Fibroblast of upper back skin (primary cell): ENCODE results near the gene NIPAL4.
"Not testable (repeated sequence)": the region's sequence is repeated elsewhere in the genome, so short reads cannot be mapped to it uniquely, and the experiment has no call there.

Experiments
- DNase-seq: peaks from one replicate; pipeline ENCODE4 v3.0.0-alpha.2; 2013

The NIPAL4 gene

DNA sequence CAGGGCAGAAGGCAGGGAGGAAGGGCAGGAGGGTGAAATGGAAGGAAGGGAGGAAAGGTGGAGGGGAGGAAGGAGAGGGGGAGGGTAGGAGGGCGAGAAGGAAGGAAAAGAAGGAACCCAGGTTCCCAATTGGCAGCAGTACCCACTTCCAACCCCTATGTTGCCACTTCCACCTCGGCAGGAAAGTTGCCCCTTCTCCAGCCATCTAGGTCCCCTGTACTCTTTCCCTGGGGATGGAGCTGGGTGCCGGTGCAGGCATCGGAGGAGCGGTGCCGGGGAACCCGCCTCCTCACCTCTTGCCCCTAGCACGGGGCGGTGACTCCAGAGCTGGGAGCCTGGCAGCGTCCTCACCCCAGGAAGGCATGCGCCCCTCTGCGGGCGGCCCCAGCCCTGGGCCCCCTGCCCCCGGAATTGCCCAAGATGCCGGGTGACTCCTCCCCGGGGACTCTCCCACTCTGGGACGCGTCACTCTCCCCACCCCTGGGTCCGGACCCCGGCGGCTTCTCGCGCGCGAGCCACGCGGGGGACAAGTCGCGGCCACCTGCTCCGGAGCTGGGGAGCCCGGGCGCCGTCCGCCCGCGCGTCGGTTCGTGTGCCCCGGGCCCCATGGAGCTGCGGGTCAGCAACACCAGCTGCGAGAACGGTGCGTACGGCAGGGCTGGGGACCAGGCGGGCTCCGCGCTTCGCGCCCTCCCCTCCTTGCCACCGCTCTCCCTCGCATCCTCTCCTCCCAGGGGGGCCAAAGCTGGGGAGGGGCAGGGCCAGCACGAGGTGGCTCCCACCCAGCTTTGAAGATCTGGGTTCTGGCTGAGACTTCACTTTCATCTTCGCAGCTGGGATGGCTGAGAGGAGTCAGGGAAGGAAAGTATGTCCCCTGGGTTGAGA, at the start of gene NIPAL4:
Gene NIPAL4, plus strand, starts transcription at position 499 of the 885 bp plus-strand sequence. Its CDS starts 108 bp downstream, at position 607.
- DNase-seq: no peak

DNA sequence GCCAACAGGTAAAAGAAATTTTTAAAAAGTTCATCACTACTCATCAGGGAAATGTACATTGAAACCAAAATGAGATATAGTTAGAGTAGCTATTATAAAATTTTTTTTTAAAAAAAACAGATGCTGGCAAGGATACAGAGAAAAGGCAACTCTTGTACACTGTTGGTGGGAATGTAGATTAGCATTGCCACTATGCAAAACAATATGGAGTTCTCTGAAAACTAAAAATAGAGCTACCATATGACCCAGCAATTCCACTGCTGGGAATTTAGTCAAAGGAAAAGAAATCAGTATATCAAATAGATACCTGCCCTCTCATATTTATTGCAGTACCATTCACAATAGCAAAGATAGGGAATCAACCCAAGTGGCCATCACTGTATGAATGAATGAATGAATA, 44.2 kb upstream of the NIPAL4 start:
- no peak for DNase-seq

DNA sequence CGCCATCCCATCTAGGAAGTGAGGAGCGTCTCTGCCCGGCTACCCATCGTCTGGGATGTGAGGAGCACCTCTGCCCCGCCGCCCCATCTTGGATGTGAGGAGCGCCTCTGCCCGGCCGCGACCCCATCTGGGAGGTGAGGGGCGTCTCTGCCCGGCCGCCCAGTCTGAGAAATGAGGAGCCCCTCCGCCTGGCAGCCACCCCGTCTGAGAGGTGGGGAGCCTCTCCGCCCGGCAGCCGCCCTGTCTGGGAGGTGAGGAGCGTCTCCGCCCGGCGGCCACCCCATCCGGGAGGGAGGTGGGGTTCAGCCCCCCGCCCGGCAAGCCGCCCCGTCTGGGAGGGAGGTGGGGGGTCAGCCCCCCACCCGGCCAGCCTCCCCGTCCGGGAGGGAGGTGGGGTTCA, 40.5 kb upstream of the NIPAL4 start:
- DNase-seq: not testable (repeated sequence)

DNA sequence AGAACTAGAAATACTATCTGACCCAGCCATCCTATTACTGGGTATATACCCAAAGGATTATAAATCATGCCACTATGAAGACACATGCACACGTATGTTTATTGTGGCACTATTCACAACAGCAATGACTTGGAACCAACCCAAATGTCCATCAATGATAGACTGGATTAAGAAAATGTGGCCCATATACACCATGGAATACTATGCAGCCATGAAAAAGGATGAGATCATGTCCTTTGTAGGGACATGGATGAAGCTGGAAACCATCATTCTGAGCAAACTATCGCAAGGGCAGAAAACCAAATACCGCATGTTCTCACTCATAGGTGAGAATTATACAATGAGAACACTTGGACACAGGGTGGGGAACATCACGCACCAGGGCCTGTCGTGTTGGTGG, 30.1 kb upstream of the NIPAL4 start:
- DNase-seq: not testable (repeated sequence)

DNA sequence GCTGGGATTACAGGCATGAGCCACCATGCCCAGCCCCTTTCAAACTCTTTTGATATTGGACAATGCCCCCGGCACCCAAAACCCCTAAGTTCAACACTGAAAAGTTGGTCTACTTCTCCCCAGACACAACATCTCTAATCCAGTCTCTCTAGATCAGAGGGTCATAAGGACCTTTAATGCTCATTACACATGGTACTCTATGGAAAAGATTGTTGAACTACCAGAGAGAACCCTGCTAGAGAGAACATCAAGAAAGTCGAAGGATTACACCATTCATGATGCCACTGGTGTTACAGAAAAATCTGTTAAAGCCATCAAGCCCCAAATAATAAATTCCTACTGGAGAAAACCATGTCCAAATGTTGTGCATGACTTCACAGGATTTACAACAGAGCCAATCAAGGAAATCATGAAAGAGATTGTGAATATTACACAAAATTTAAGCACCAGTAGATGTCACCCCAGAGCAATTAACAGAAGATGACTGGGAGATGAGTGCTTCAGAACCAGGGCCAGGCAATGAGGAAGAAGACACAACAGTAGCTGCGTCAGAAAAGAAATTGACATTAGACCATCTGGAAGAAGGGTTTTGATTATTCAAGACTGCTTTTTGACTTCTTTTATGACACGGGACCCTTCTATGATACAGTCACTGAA, 28.3 kb upstream of the NIPAL4 start:
- peak; percentile 82 for DNase-seq

DNA sequence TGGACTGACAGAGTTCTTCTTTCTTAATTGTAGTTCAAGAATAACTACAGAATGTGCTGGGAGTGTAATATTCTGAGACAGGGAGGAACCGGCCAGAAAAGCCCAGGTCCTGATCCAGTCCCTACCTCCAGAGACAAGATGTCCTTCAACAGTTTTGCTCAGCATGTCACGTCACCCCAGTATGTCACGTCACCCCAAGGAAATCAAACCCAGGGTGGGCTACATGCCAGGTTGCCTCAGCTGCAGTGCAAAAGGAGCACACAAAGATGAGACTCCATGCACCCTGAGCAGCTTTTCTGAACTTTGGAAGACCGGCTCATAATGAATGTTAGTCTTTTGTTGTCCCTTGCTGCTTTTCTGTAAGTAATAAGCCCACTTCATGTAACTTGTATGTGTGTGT, 25.9 kb upstream of the NIPAL4 start:
- DNase-seq: no peak

DNA sequence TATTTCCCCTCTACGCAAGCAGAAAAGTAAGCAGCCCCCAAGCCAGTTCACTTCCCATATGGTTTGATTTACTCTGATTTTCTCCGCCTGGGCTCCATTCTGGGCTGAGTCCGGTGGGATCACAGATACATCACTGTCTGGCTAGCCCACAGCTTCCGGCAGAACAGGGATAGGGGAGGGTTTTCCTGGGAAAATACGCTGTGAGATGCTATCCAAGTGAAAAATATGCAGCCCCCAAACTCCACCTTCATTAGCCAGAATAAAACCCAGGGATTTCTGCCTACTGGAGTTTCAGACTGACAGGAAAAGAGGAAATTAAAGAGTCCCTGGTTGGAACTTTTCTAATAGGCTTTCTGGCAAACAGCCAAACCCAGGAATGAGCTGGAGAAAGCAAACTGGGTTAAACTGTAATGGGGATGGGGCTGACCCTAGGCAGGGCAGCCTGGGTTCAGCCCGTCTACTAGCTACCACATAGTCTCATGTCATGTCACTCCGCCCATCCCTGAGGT, 16.9 kb upstream of the NIPAL4 start:
- DNase-seq: peak; percentile 86

DNA sequence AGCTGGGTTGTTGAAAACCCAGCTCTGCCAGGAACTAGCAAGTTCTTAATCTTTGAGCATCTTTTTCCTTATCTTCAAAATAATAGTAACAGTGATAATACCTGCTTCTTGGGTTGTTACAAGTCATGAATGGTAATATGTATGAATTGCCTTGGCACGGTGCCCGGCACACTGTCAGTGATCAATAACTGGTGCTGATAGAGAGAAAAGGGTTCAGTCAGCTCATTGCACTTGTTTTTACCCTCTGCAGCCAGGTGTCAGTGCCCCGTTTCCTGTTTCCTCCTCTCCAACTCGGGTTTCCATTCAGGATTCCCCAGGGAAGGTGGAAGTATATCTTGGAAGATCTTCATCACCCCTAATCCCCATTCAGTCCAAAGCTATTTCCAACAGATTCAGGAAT, 15.8 kb upstream of the NIPAL4 start:
- no peak for DNase-seq

DNA sequence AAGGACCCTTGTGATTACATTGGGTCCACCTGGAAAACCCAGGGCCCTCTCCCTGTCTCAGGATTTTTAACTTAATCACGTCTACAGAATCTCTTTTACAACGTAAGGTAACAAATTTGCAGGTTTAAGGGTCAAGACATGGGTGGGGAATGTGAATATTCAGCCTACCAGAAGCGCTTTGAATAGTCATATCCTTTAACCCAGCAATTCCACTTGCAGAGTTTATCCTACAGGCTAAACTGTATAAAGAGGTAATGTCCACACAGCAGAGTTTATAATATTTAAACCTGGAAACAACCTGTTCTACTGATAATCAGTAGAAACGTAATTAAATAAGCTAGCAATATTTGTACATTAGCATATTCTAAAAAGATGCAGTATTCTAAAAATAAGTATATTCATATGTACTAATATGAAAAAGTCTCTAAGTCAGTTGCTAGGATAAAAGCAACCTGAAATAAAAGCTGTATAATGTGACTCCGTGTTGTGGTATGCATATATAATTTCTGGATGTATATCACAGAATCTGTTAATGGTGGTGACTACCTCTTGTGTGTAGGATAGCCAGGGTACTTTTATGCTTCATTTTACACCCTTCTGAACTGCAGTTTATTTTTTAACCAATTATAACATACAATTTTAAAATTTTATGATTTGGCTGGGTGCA, 14.1 kb upstream of the NIPAL4 start:
- no peak for DNase-seq

DNA sequence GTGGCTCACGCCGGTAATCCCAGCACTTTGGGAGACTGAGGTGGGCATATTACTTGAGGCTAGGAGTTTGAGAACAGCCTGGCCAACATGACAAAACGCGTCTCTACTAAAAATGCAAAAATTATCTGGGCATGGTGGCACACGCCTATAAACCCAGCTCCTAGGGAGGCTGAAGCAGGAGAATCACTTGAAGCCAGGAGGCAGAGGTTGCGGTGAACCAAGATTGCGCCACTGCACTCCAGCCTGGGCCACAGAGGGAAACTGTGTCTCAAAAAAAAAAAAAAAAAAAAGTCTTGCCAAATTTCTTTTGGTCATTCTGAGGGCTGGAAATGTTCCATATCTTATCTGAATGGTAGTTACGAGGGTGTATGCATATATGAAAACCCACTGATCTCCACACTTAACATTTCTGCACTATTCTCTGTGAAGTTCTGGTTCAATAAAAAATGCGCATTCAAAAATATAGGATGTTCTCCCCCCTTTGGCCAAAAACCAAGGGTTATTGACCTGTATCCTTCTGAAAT, 13.5 kb upstream of the NIPAL4 start:
- DNase-seq: no peak

DNA sequence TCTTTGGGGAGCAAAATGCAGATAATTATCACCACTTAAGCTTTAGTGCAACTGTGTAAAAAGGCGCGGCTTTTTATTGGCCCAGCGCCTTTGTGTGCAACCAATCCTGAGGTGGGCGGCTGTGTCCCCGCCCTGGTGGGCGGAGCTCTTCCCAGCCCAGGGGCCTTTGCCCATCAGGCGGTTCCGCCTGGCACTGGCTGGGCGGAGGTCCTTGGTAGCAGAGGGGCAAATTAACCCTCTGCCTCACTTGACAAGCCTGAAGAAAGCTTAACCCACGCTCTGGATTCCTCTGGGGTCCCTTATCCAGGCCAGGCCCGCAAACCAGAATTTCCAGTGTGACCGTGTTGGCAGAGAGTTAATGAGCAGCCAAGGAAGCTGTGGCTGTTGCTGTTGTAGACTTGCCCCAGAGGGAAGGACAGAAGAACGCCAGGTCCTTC, 12.8 kb upstream of the NIPAL4 start:
- DNase-seq: no peak

DNA sequence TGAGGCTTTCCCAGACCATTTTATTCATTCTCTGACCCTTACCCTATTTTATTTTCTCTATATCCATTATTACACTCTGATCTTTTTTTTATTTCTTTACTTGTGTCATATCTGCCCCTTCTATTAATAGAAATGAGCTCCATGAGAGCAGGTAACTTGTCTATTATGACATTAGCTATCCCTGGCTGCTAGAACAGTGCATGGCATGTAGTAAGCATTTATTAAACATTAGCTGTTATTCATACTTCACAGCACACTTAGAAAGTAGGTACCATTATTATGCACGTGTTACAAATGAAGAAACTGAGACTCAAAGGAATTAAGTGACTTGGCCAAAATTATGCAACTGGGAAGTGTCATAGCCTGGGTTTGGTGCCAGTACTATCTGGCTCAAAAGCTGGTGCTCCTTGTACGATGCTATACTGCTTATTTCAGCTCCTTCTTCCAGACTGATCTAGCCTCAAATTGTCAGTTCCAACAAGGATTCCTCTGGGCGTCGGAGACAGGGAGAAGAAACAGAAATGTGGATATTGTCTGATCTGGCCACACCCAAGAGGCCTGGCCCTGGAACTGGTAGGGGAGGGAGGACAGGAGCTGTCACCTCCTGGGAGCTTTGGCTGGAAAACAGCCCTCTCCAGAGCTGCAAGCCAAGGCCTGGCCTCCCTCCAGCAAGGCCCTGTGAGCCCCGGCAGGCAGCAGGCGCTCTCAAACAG, 10.8 kb upstream of the NIPAL4 start:
- no peak for DNase-seq

DNA sequence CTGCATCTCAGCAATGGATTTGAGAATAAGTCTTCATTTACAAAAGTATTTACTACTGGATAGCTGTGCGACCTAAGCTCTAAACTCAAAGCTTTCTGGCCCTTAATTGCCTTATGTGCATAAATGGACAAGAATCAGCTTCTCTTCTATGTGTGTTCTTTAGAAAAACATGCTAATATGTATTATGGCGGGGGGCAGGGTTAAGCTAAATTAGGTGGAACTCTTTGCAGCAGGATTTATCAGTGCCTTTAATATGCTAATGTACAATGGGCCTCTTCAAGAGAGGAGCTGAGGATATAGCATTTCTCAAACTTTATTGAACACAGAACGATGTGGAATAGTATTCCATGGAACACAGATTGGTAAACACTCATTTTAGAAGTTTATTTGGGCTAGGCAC, 10.0 kb upstream of the NIPAL4 start:
- no peak for DNase-seq

DNA sequence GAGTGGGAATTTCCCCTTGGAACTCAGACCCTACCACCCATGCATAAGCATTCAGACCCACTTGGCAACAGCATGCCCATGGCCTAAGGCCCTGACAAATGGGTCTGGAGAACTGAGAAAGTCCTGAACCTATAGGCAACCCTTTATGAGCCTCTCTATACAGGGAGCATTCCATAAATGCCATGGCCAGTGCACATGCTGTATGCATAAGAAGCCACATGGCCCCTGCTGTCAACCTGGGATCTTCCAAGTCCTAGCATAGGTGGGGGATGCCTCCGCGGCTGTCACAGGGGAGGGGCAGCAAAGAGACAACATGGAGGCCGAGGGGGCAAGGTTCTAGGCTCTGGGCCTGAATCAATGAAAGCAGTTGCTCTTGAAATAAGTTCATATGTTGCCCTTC, 8.2 kb upstream of the NIPAL4 start:
- DNase-seq: no peak

DNA sequence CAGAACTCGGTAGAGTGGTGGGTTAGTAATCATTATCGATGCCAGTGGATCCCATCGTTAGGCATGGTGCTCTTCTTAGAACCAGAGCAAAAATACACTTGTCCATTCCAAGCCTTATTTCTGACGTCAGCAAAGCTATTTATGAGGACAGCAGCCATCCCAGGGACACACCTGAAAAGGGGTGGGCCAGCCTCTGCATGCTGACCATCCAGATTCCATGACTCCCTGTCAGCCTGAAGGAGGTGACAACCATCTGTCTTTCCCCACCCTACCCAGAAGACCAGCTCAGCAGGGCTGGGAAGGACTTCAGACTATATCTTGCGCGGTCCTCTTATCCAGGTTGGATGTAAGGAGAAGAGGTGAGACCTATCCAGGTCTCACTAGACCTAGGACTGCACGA, 5.7 kb upstream of the NIPAL4 start:
- DNase-seq: no peak

DNA sequence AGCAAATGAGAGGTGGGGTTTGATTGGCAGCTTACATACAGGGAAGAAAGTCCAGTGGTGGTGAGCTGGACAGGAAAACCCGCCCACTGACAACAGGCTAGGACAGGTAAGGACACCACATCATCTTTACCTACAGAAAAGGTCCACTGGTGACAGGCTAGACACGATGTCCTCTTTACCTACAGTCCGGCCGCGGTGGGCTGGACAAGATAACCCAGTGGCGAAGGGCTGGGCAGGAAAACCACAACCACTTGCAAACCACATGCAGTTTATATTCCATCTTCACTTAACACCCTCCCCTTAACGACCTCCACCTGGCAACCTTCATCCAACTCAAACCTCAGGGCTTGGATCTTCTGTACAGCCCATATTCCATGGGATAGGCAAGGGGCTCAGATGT, 5.0 kb upstream of the NIPAL4 start:
- DNase-seq: no peak

DNA sequence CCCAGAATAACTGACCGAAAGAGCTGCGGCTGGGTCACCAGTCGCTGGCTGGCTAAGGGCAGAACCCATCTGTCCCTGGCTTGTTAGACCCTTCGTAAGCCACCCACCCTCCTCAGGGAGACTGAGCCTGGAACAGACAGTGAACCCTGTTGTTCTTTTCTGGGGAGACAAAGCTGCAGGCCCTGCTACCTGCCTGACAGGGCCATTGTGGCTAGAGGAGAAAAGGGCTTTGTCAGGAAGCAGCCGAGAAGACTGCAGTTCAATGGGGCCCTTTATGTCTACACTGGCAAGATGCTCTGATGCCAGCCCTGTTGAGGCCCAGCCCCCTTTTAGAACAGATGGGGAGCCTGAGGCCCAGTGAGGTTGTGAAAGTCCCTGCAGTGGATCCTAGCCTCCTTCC, 3.7 kb upstream of the NIPAL4 start:
- no peak for DNase-seq

DNA sequence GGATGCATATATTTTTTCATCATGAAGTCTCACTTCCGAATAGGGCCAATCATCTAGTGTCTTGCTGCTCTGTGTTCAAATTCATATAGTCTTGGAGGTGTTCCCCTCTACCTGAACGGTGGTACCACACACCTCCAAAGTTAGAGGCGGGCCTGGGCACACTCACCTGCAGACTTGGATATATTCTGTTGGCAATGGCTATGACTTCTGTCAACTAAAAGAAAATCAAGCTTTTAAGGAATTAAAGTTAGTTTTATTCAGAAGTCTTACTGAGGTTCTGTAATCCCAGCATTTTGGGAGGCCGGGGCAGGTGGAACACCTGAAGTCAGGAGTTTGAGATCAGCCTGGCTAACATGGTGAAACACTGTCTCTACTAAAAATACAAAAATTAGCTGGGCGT, 2.6 kb upstream of the NIPAL4 start:
- no peak for DNase-seq

DNA sequence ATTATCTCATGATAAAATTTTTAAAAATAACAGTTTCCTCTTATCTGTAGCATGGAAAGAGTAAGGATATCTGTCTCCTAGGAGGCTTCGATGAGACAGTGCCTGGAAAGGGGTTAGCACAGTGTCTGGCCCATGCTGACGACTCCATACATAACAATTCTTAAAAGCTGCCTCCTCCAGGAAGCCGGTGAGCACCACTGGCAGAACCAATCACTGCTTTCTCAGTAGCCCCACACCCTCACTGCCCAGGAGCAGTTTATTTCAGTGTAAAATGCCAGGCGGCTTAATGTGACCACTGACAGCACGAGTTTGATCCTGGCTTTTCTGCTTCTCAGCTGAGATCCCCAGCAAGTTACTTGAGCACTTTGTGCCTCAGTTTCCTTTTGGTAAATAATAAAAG, 1.2 kb upstream of the NIPAL4 start:
- no peak for DNase-seq

DNA sequence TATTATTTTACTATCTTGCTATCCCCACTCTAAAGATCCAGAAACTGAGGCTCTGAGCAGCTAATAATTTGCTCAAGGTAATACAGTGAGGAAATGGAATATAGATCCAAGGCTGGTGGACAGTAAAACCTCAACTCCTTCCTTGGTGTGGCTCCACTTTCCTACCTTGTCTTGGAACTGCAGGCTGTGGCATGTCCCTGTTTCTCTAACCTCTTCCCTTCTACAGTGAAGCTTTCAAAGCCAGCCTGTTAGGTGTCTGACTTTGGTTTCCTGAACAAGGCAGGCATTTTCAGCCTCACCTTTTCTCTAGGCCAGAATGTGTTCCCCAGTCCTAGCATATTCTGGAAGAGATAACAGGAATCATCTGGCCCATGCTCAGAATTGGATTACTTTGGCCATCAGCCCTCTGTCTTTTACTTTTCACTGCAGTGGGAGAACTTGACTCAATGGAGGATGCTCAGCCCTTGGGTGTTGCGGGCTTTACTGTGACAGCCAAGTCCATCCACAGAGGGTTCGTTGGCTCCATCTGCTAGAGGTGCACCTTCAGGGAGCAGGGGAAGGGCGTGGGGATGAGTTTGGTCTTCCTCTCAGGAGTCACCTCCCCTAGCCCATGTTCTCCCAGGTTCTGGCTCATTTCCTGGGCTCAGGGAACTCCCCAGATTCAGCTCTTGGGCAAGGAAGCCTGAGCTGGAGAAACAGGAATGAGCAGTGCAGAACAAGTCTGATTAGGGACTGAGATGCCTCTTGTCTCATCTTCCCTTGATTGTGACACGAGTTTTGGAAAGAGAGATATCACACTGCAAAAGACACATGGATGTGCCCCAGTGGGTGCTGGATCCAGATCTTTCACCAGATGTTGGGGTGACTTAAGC, 1.1 kb downstream of the NIPAL4 start:
- no peak for DNase-seq

DNA sequence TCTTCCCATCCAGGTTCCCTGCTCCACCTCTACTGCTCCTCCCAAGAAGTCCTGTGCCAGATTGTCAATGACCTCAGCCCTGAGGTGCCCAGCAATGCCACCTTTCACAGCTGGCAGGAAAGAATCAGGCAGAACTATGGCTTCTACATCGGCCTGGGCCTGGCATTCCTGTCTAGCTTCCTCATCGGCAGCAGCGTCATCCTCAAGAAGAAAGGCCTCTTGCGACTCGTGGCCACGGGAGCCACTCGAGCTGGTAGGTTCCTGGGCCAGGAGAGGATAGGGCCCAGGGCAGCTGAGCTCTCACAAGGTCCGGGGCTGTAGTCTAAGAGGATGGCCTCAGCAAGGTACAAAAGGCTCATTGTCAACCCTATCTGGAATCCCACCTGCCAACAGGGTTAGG, 3.1 kb downstream of the NIPAL4 start:
- no peak for DNase-seq
